IPS DF 4.7 (cell line): ENCODE results near the gene NOX3.

Experiments used
- DNase-seq: peaks from one replicate; pipeline ENCODE4 v3.0.0-alpha.2; 2013; ENCODE audit warnings: low spot score; ENCODE audit errors: extremely low read depth

Gene NOX3

GRCh38 chr6:155400654-155400965 lies 55.0 kb downstream of the NOX3 start:
- no peak for DNase-seq

- no peak for DNase-seq
These were observed 55.6 kb downstream of the NOX3 start for GRCh38 chr6:155399745-155400653.

- DNase-seq, result no peak
These were observed 56.4 kb downstream of the NOX3 start for GRCh38 chr6:155399062-155399744.

GRCh38 chr6:155398701-155399061 lies 57.0 kb downstream of the NOX3 start:
- no peak for DNase-seq

- DNase-seq, result no peak
These were observed 57.4 kb downstream of the NOX3 start for GRCh38 chr6:155398221-155398620.

- DNase-seq, result no peak
These were observed 58.4 kb downstream of the NOX3 start for GRCh38 chr6:155397172-155397705.

- no peak for DNase-seq
These were observed 59.0 kb downstream of the NOX3 start for GRCh38 chr6:155396605-155397004.

GRCh38 chr6:155395339-155395738 lies 60.3 kb downstream of the NOX3 start:
- no peak for DNase-seq

GRCh38 chr6:155389130-155389529 lies 66.5 kb downstream of the NOX3 start:
- no peak for DNase-seq

- no peak for DNase-seq
These were observed 67.0 kb downstream of the NOX3 start for GRCh38 chr6:155388591-155388990.

- DNase-seq, result no peak
These were observed 68.2 kb downstream of the NOX3 start for GRCh38 chr6:155387481-155387880.

- DNase-seq, result no peak
These were observed 71.2 kb downstream of the NOX3 start for GRCh38 chr6:155384321-155384952.

GRCh38 chr6:155383913-155384312 lies 71.7 kb downstream of the NOX3 start:
- DNase-seq, result no peak

- no peak for DNase-seq
These were observed 73.3 kb downstream of the NOX3 start for GRCh38 chr6:155382338-155382685.

- DNase-seq, result no peak
These were observed 73.8 kb downstream of the NOX3 start for GRCh38 chr6:155381673-155382337.

- no peak for DNase-seq
These were observed 74.8 kb downstream of the NOX3 start for GRCh38 chr6:155380666-155381332.

- no peak for DNase-seq
These were observed 76.9 kb downstream of the NOX3 start for GRCh38 chr6:155378724-155379123.

GRCh38 chr6:155378276-155378675 lies 77.4 kb downstream of the NOX3 start:
- DNase-seq, result no peak

GRCh38 chr6:155377061-155377460 lies 78.6 kb downstream of the NOX3 start:
- DNase-seq, result no peak

- DNase-seq, result no peak
These were observed 79.8 kb downstream of the NOX3 start for GRCh38 chr6:155375801-155376200.

GRCh38 chr6:155374681-155375080 lies 81.0 kb downstream of the NOX3 start:
- DNase-seq, result no peak
